Nephron (organoid): ENCODE results near the gene ITCH.
A peak's percentile ranks its signal among the peaks of the same experiment; 100 is the strongest.

Experiments
- H3K27ac Mint-ChIP-seq, 3 experiments: 2 replicates each; pipeline ENCODE4 v1.8.0; 2020; ENCODE audit warnings: mixed read lengths in 3 of 3, mild to moderate bottlenecking in 2 of 3, moderate library complexity in 1 of 3
- H3K27me3 Mint-ChIP-seq: 2 replicates; pipeline ENCODE4 v1.8.0; 2021; ENCODE audit warnings: low read depth, mild to moderate bottlenecking, moderate library complexity, mixed read lengths
- H3K36me3 Mint-ChIP-seq: 2 replicates; pipeline ENCODE4 v1.8.0; 2020; ENCODE audit warnings: low read depth, mixed read lengths
- H3K4me1 Mint-ChIP-seq: 2 replicates; pipeline ENCODE4 v1.8.0; 2020; ENCODE audit warnings: mixed read lengths
- H3K4me3 Mint-ChIP-seq, 3 experiments: 2 replicates each; pipeline ENCODE4 v1.8.0; 2020; ENCODE audit warnings: mild to moderate bottlenecking in 3 of 3, mixed read lengths in 3 of 3, moderate library complexity in 2 of 3
- H3K9me3 Mint-ChIP-seq: 2 replicates; pipeline ENCODE4 v1.8.0; 2020; ENCODE audit warnings: mixed read lengths
- CTCF ChIP-seq, 3 experiments: fragments of 200-600 bp; sonication (generic); IDR thresholded peaks; one replicate each; pipeline ENCODE4 v1.5.0; 2021; ENCODE audit warnings: antibody characterized with exemption in 3 of 3; ENCODE audit not compliant: unreplicated experiment in 3 of 3

The ITCH gene

GRCh38 chr20:34458631-34459030, 95.6 kb downstream of the ITCH start:
- Mint-ChIP-seq H3K27ac (no peak overlapping the region), H3K4me1 (no peaks in the 10 kb centered on the region), H3K9me3 (no peaks in the 10 kb centered on the region), H3K4me3 (no peak overlapping the region), H3K27me3 (no peaks in the 10 kb centered on the region), H3K36me3 (peaks cover 58% of the 10 kb centered on the region)
- no peak for TF ChIP-seq CTCF (IDR thresholded peaks at IDR 0.05; ENCODE audit: unreplicated experiment in 3 of 3)

GRCh38 chr20:34459209-34459897, 96.3 kb downstream of the ITCH start:
- peaks cover 62% of the 10 kb centered on the region for H3K36me3 Mint-ChIP-seq
- H3K9me3 Mint-ChIP-seq: no peaks in the 10 kb centered on the region
- H3K4me1 Mint-ChIP-seq: no peaks in the 10 kb centered on the region
- H3K27ac Mint-ChIP-seq: no peak overlapping the region
- TF ChIP-seq CTCF (IDR thresholded peaks at IDR 0.05; ENCODE audit: unreplicated experiment in 3 of 3): no peak
- H3K27me3 Mint-ChIP-seq: no peaks in the 10 kb centered on the region
- no peak overlapping the region for H3K4me3 Mint-ChIP-seq

- H3K4me1 Mint-ChIP-seq: no peaks in the 10 kb centered on the region
- H3K27me3 Mint-ChIP-seq: no peaks in the 10 kb centered on the region
- H3K27ac Mint-ChIP-seq: peak overlapping the region in 1 of 3 experiments; percentile 65
- H3K36me3 Mint-ChIP-seq: peaks cover 73% of the 10 kb centered on the region
- H3K4me3 Mint-ChIP-seq: no peak overlapping the region
- H3K9me3 Mint-ChIP-seq: no peaks in the 10 kb centered on the region
- TF ChIP-seq CTCF (IDR thresholded peaks at IDR 0.05; ENCODE audit: unreplicated experiment in 3 of 3): no peak
Observed at GRCh38 chr20:34461779-34462087, 98.7 kb downstream of the ITCH start.

GRCh38 chr20:34468951-34469350, 105.9 kb downstream of the ITCH start:
- peak overlapping the region in 1 of 3 experiments; percentile 40 for H3K27ac Mint-ChIP-seq
- no peak overlapping the region for H3K4me3 Mint-ChIP-seq
- no peaks in the 10 kb centered on the region for H3K9me3 Mint-ChIP-seq
- no peaks in the 10 kb centered on the region for H3K4me1 Mint-ChIP-seq
- peaks cover 60% of the 10 kb centered on the region for H3K36me3 Mint-ChIP-seq
- no peak for TF ChIP-seq CTCF (IDR thresholded peaks at IDR 0.05; ENCODE audit: unreplicated experiment in 3 of 3)
- no peaks in the 10 kb centered on the region for H3K27me3 Mint-ChIP-seq

- Mint-ChIP-seq H3K4me1 (no peaks in the 10 kb centered on the region), H3K27ac (peak overlapping the region in 1 of 3 experiments; percentile 75), H3K27me3 (no peaks in the 10 kb centered on the region), H3K36me3 (peaks cover 71% of the 10 kb centered on the region), H3K4me3 (no peak overlapping the region), H3K9me3 (no peaks in the 10 kb centered on the region)
- no peak for TF ChIP-seq CTCF (IDR thresholded peaks at IDR 0.05; ENCODE audit: unreplicated experiment in 3 of 3)
Observed at GRCh38 chr20:34472246-34472925, 109.3 kb downstream of the ITCH start.
